Osteocyte (in vitro differentiated cells): ENCODE results near the gene STARD3. TPM values are rescaled to one million over a fixed set of nuclear protein-coding genes. Genes with fewer than 3 reads are reported as not detected.

Experiments
- DNase-seq: peaks from one replicate; pipeline ENCODE4 v3.0.0; 2021; ENCODE audit warnings: mixed read lengths; ENCODE audit not compliant: unreplicated experiment; ENCODE audit errors: extremely low spot score
- H3K27ac Mint-ChIP-seq: one replicate; pipeline ENCODE4 v1.8.0; 2021; ENCODE audit warnings: mild to moderate bottlenecking, mixed read lengths; ENCODE audit not compliant: unreplicated experiment
- H3K27me3 Mint-ChIP-seq: one replicate; pipeline ENCODE4 v1.8.0; 2021; ENCODE audit warnings: mixed read lengths; ENCODE audit not compliant: unreplicated experiment
- H3K36me3 Mint-ChIP-seq: one replicate; pipeline ENCODE4 v1.8.0; 2021; ENCODE audit warnings: mixed read lengths; ENCODE audit not compliant: unreplicated experiment
- H3K4me1 Mint-ChIP-seq: one replicate; pipeline ENCODE4 v1.8.0; 2021; ENCODE audit warnings: mixed read lengths; ENCODE audit not compliant: unreplicated experiment
- H3K4me3 Mint-ChIP-seq: one replicate; pipeline ENCODE4 v1.8.0; 2021; ENCODE audit warnings: mild to moderate bottlenecking, moderate library complexity, mixed read lengths; ENCODE audit not compliant: unreplicated experiment
- H3K9me3 Mint-ChIP-seq: one replicate; pipeline ENCODE4 v1.8.0; 2021; ENCODE audit warnings: mixed read lengths; ENCODE audit not compliant: unreplicated experiment
- CTCF ChIP-seq: fragments of 200-600 bp; sonication (generic); IDR thresholded peaks from 2 replicates; pipeline ENCODE4 v1.5.0; 2021; ENCODE audit warnings: antibody characterized with exemption, mild to moderate bottlenecking, moderate library complexity
- total RNA-seq: library from RNA; stranded (reverse); gene quantifications from 2 replicates; pipeline ENCODE4 v1.2.1, GENCODE V29; 2021

STARD3 gene
- total RNA-seq, 1 donor from 2014 or later = 68.9 TPM

DNA sequence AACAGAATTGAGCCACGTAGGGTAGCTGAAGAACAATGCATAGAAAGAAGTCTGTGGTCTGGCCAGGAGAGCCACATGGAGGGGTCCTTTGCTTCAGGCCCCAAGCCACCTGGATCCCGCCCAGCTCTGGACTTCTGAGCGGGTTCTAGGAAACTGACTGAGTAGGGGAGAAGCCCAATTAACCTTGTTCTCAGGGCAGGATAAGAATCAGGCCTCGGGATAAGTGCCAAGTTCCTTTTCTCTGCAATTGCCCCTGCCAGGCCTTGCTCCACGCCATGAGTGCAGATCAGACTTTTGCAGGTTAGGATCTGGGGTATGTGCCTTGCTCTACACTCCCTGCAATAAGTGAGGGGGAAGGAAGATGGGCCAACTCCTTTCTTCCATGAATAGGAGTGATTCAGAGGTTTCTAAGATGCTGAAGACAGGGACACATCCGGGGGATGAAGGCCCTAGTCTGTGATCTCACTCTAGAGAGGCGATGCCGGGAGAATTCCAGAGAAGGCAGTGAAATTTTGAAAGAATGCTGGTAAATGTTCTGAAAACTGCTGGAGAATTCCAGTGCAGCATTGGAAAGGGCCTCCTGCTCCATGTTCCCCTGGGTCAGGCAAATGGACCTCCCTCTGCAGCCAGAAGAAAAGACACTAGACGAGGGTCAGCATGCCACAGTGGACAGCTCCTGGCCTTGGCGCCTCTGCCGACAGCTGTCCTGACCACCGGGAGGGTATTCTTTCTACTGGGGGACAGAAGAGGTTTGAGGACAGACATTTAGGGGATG is 35.0 kb upstream of the STARD3 start:
- peaks cover 20% of the 10 kb centered on the region for H3K4me1 Mint-ChIP-seq
- H3K36me3 Mint-ChIP-seq = peaks cover 3% of the 10 kb centered on the region
- no peak for DNase-seq
- H3K27ac Mint-ChIP-seq = no peak overlapping the region
- peaks cover 77% of the 10 kb centered on the region for H3K27me3 Mint-ChIP-seq
- H3K9me3 Mint-ChIP-seq = no peaks in the 10 kb centered on the region
- TF ChIP-seq CTCF = no peak
- H3K4me3 Mint-ChIP-seq = no peak overlapping the region

DNA sequence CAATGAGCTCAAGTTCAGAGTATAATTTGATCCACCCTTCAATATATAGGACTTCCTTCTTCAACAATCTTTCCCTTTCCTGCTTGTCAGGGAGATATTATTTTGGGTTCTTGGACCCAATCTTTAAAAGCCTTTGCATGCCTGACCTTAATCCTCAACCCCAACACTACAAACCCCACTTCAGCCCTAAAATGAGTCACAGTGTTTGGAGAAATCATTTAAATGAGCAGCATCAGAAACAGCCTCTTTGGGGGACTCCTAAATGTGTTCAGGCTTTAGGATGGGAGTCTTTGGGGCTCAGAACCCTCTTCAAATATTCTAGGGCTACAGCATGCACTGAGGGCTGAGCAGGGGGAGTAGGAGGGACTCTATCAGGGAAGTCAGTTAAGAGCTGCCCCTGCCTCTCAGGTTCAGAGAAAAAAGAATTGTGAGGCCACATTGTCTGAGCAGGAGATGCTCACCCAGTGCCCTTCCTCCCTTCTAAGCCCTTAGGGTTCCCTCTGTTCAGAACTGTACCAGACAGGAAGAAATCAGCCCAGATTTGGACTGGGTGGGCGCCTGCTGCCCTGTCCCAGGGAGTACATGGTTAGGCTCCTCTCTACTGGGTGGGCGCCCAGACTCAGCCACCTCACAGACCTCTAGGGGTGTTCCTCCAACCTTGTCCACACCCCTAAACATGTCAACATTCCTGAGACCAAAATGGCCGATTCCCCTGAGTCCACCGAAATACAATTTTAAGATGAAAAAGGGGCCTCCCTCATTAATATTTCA is 34.2 kb upstream of the STARD3 start:
- Mint-ChIP-seq H3K27ac (no peak overlapping the region), H3K4me3 (no peak overlapping the region), H3K4me1 (peaks cover 18% of the 10 kb centered on the region), H3K9me3 (no peaks in the 10 kb centered on the region), H3K27me3 (peaks cover 77% of the 10 kb centered on the region), H3K36me3 (peaks cover 3% of the 10 kb centered on the region)
- no peak for TF ChIP-seq CTCF
- DNase-seq = no peak

GRCh38 chr17:39603304-39604016 is 33.5 kb upstream of the STARD3 start:
- TF ChIP-seq CTCF = no peak
- peaks cover 73% of the 10 kb centered on the region for H3K27me3 Mint-ChIP-seq
- H3K36me3 Mint-ChIP-seq = peaks cover 3% of the 10 kb centered on the region
- no peaks in the 10 kb centered on the region for H3K9me3 Mint-ChIP-seq
- no peak for DNase-seq
- no peak overlapping the region for H3K4me3 Mint-ChIP-seq
- no peak overlapping the region for H3K27ac Mint-ChIP-seq
- peaks cover 12% of the 10 kb centered on the region for H3K4me1 Mint-ChIP-seq

DNA sequence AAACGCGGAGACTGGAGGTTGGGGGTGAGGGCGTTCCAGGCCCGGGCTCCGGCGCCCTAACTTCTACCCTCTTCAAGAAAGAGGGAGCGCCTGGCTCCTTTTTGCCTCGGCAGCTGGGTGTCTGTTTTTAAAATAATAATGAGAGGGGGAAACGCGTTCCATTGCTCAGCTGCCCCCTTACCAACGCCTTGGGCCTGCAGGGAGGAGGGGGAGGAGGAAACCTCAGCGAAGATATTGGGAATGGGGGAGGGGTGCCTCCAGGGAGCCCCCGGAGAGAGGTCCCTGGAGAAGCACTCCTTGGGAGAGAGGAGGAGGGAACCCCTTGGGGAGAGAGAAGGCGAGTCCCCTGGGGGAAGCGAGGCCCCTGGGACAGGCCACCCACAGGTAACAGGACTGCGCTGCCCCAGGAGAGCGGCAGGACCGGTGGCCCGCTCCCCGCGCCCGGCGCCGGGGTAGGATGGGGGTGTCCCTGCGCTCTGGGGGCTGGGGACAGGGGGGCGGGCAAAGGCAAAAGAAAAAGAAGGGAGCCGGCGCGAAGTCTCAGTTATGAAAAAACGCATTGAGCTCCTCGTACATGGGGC is 31.9 kb upstream of the STARD3 start:
- H3K36me3 Mint-ChIP-seq = peaks cover 3% of the 10 kb centered on the region

More for the DNA sequence above, 31.9 kb upstream of the STARD3 start:
- Mint-ChIP-seq H3K4me1 (peaks cover 8% of the 10 kb centered on the region), H3K27me3 (peaks cover 75% of the 10 kb centered on the region), H3K4me3 (no peak overlapping the region), H3K27ac (no peak overlapping the region), H3K9me3 (no peaks in the 10 kb centered on the region)
- TF ChIP-seq CTCF = no peak
- no peak for DNase-seq
